Measurements from ENCODE around the gene AEBP2. TPM values are rescaled to one million over a fixed set of nuclear protein-coding genes. Genes with fewer than 3 reads are reported as not detected.

AEBP2 gene
- total RNA-seq, 1 donor from 2014 or later = 21.0 TPM

GRCh38 chr12:19435831-19436497 lies 3.3 kb upstream of the AEBP2 start:
- H3K4me3 Mint-ChIP-seq (ENCODE audit: unreplicated experiment) = no peak overlapping the region
- no peak for DNase-seq
- no peak for TF ChIP-seq CTCF (IDR thresholded peaks at IDR 0.05; ENCODE audit: partially characterized antibody, unreplicated experiment)
- H3K27me3 Mint-ChIP-seq (ENCODE audit: unreplicated experiment) = peaks cover 5% of the 10 kb centered on the region
- peaks cover 3% of the 10 kb centered on the region for H3K4me1 Mint-ChIP-seq (ENCODE audit: low read depth, unreplicated experiment)
- no peaks in the 10 kb centered on the region for H3K36me3 Mint-ChIP-seq (ENCODE audit: unreplicated experiment)
- H3K9me3 Mint-ChIP-seq (ENCODE audit: unreplicated experiment) = peaks cover 9% of the 10 kb centered on the region
- no peak overlapping the region for H3K27ac Mint-ChIP-seq (ENCODE audit: unreplicated experiment)

GRCh38 chr12:19436931-19437330 lies 2.4 kb upstream of the AEBP2 start:
- Mint-ChIP-seq H3K4me3 (ENCODE audit: unreplicated experiment) (no peak overlapping the region), H3K27me3 (ENCODE audit: unreplicated experiment) (peaks cover 5% of the 10 kb centered on the region), H3K36me3 (ENCODE audit: unreplicated experiment) (no peaks in the 10 kb centered on the region), H3K9me3 (ENCODE audit: unreplicated experiment) (peaks cover 9% of the 10 kb centered on the region), H3K4me1 (ENCODE audit: low read depth, unreplicated experiment) (peaks cover 4% of the 10 kb centered on the region), H3K27ac (ENCODE audit: unreplicated experiment) (no peak overlapping the region)
- DNase-seq = no peak
- TF ChIP-seq CTCF (IDR thresholded peaks at IDR 0.05; ENCODE audit: partially characterized antibody, unreplicated experiment) = no peak

- Mint-ChIP-seq H3K27me3 (ENCODE audit: unreplicated experiment) (peaks cover 5% of the 10 kb centered on the region), H3K27ac (ENCODE audit: unreplicated experiment) (no peak overlapping the region), H3K4me3 (ENCODE audit: unreplicated experiment) (no peak overlapping the region), H3K4me1 (ENCODE audit: low read depth, unreplicated experiment) (peaks cover 4% of the 10 kb centered on the region), H3K9me3 (ENCODE audit: unreplicated experiment) (peaks cover 9% of the 10 kb centered on the region), H3K36me3 (ENCODE audit: unreplicated experiment) (no peaks in the 10 kb centered on the region)
- no peak for DNase-seq
- TF ChIP-seq CTCF (IDR thresholded peaks at IDR 0.05; ENCODE audit: partially characterized antibody, unreplicated experiment) = no peak
Observed at GRCh38 chr12:19437996-19438395, 1.3 kb upstream of the AEBP2 start.

- Mint-ChIP-seq H3K36me3 (ENCODE audit: unreplicated experiment) (no peaks in the 10 kb centered on the region), H3K4me1 (ENCODE audit: low read depth, unreplicated experiment) (peaks cover 9% of the 10 kb centered on the region), H3K27me3 (ENCODE audit: unreplicated experiment) (peaks cover 7% of the 10 kb centered on the region), H3K4me3 (ENCODE audit: unreplicated experiment) (peak overlapping the region; percentile 85), H3K9me3 (ENCODE audit: unreplicated experiment) (peaks cover 9% of the 10 kb centered on the region), H3K27ac (ENCODE audit: unreplicated experiment) (peak overlapping the region; percentile 85)
- TF ChIP-seq CTCF (IDR thresholded peaks at IDR 0.05; ENCODE audit: partially characterized antibody, unreplicated experiment) = no peak
- peak; percentile 69 for DNase-seq
Observed at GRCh38 chr12:19440019-19440858, 947 bp downstream of the AEBP2 start.

- Mint-ChIP-seq H3K4me1 (ENCODE audit: low read depth, unreplicated experiment) (peaks cover 9% of the 10 kb centered on the region), H3K36me3 (ENCODE audit: unreplicated experiment) (no peaks in the 10 kb centered on the region), H3K27ac (ENCODE audit: unreplicated experiment) (peak overlapping the region; percentile 85), H3K4me3 (ENCODE audit: unreplicated experiment) (peak overlapping the region; percentile 85), H3K27me3 (ENCODE audit: unreplicated experiment) (peaks cover 7% of the 10 kb centered on the region), H3K9me3 (ENCODE audit: unreplicated experiment) (peaks cover 9% of the 10 kb centered on the region)
- no peak for TF ChIP-seq CTCF (IDR thresholded peaks at IDR 0.05; ENCODE audit: partially characterized antibody, unreplicated experiment)
- no peak for DNase-seq
Observed at GRCh38 chr12:19440916-19441315, 1.6 kb downstream of the AEBP2 start.

All from glutamatergic neuron (in vitro differentiated cells).